IMR-90 (cell line): ENCODE results near the gene TMEM50A.
"Not testable (repeated sequence)": the region's sequence is repeated elsewhere in the genome, so short reads cannot be mapped to it uniquely, and the experiment has no call there.

Source experiments
- BHLHE40 ChIP-seq: fragments of 150-350 bp; IDR thresholded peaks from 2 replicates; pipeline ENCODE4 v1.6.1; 2016; ENCODE audit warnings: mild to moderate bottlenecking, low read depth, low read length
- CHD1 ChIP-seq: IDR thresholded peaks from 2 replicates; pipeline ENCODE4 v1.6.1; 2012; ENCODE audit warnings: low read depth, low read length, improper control_type of control experiment
- MAZ ChIP-seq: IDR thresholded peaks from 2 replicates; pipeline ENCODE4 v1.6.1; 2012; ENCODE audit warnings: low read depth, mild to moderate bottlenecking, low read length, improper control_type of control experiment, moderate library complexity, borderline replicate concordance
- MXI1 ChIP-seq: IDR thresholded peaks from 2 replicates; pipeline ENCODE4 v1.6.1; 2012; ENCODE audit warnings: low read depth, mild to moderate bottlenecking, low read length, moderate library complexity, borderline replicate concordance
- NFE2L2 ChIP-seq: fragments of 150-350 bp; IDR thresholded peaks from 2 replicates; pipeline ENCODE4 v1.6.1; 2016; ENCODE audit warnings: low read depth, mild to moderate bottlenecking, low read length
- POLR2A ChIP-seq: IDR thresholded peaks from 2 replicates; pipeline ENCODE4 v1.6.1; 2012; ENCODE audit warnings: mild to moderate bottlenecking, low read depth, low read length
- RFX5 ChIP-seq: IDR thresholded peaks from 2 replicates; pipeline ENCODE4 v1.8.0; 2012; ENCODE audit warnings: low read depth, mild to moderate bottlenecking, low read length, moderate library complexity
- SMC3 ChIP-seq: fragments of 150-350 bp; IDR thresholded peaks from 2 replicates; pipeline ENCODE4 v1.6.1; 2016; ENCODE audit warnings: low read depth, mild to moderate bottlenecking, antibody characterized with exemption, low read length, moderate library complexity
- TF ChIP-seq, protein P1 (sequence below): conservative IDR thresholded peaks from 2 replicates; pipeline ENCODE4 v1.5.1; 2012; ENCODE audit warnings: mild to moderate bottlenecking, low read depth, low read length, improper control_type of control experiment
- TF ChIP-seq, protein P2 (sequence below): fragments of 150-350 bp; IDR thresholded peaks from 2 replicates; pipeline ENCODE4 v1.6.1; 2017; ENCODE audit warnings: mild to moderate bottlenecking, antibody characterized with exemption, low read length, low read depth

DNA sequence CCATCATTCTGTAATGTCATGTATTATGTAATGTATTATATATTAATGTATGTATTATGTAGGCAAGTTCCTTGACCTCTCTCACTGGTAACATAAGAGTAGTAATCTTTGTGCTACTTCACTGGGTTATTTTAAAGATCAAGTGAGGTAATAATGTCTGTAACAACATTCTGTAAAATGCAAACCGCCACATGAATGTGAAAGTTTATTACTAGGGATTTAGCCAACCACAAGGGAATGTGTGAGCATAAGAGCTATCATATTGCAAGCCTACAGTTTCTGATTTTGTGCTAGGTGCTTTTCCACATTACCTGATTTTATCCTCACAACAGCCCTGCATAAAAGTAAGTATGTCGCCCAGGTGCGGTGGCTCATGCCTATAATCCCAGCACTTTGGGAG lies 13.7 kb upstream of the TMEM50A start:
- TF ChIP-seq, protein P1, sequence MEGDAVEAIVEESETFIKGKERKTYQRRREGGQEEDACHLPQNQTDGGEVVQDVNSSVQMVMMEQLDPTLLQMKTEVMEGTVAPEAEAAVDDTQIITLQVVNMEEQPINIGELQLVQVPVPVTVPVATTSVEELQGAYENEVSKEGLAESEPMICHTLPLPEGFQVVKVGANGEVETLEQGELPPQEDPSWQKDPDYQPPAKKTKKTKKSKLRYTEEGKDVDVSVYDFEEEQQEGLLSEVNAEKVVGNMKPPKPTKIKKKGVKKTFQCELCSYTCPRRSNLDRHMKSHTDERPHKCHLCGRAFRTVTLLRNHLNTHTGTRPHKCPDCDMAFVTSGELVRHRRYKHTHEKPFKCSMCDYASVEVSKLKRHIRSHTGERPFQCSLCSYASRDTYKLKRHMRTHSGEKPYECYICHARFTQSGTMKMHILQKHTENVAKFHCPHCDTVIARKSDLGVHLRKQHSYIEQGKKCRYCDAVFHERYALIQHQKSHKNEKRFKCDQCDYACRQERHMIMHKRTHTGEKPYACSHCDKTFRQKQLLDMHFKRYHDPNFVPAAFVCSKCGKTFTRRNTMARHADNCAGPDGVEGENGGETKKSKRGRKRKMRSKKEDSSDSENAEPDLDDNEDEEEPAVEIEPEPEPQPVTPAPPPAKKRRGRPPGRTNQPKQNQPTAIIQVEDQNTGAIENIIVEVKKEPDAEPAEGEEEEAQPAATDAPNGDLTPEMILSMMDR: not testable (repeated sequence)
- TF ChIP-seq, protein P2, sequence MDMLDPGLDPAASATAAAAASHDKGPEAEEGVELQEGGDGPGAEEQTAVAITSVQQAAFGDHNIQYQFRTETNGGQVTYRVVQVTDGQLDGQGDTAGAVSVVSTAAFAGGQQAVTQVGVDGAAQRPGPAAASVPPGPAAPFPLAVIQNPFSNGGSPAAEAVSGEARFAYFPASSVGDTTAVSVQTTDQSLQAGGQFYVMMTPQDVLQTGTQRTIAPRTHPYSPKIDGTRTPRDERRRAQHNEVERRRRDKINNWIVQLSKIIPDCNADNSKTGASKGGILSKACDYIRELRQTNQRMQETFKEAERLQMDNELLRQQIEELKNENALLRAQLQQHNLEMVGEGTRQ: not testable (repeated sequence)
- TF ChIP-seq BHLHE40, RFX5, CHD1, NFE2L2, SMC3, MAZ, POLR2A, MXI1: not testable (repeated sequence)
